T-cell (primary cell): ENCODE results near the gene CDCA4. TPM values are rescaled to one million over a fixed set of nuclear protein-coding genes. Genes with fewer than 3 reads are reported as not detected.
A peak's percentile ranks its signal among the peaks of the same experiment; 100 is the strongest.

Experiments used
- ATAC-seq, 4 experiments: fragments of 200-7000 bp in 3 of 4; fragments of 150-1000 bp in 1 of 4; cut with Tn5 transposase; replicated peaks in 1 of 4; 1 replicate in 3 of 4; 2 replicates in 1 of 4; pipeline ENCODE4 v1.10.0; 2021; ENCODE audit warnings: moderate library complexity in 3 of 4, mild to moderate bottlenecking in 2 of 4, moderate number of reproducible peaks in 1 of 4
- CTCF ChIA-PET, 2 donors: fragments of 300-600 bp; sonication (Branson Sonifier 250); formaldehyde crosslinking; loops; one replicate each; lab custom pipeline; 2022; ENCODE audit warnings: antibody characterized with exemption in 2 of 2; lab: Charles Lee
- POLR2A ChIA-PET, 2 donors: fragments of 300-600 bp; sonication (Branson Sonifier 250); formaldehyde crosslinking; loops; one replicate each; lab custom pipeline; 2022; ENCODE audit warnings: antibody characterized with exemption in 2 of 2; lab: Charles Lee
- DNase-seq, 35 experiments: peaks; one replicate each; pipeline versions ENCODE4 v3.0.0 to v3.0.0-alpha.2; 2013 to 2023
- H3K27ac ChIP-seq: one replicate; pipeline ENCODE4 v1.5.1; 2013; ENCODE audit warnings: low read length
- H3K27me3 ChIP-seq, 2 experiments: replicated peaks in 1 of 2; 1 replicate in 1 of 2; 2 replicates in 1 of 2; pipeline versions ENCODE4 v1.6.1 to v1.7.0; 2013; ENCODE audit warnings: low read length in 1 of 2, mixed read lengths in 1 of 2; ENCODE audit not compliant: control insufficient read depth in 2 of 2, insufficient read depth in 2 of 2; ENCODE audit errors: extremely low read depth in 1 of 2
- H3K36me3 ChIP-seq, 2 donors: 1 replicate in 1 of 2; 2 replicates in 1 of 2; pipeline versions ENCODE4 v1.6.1 to v1.7.0; 2013; ENCODE audit warnings: low read length in 1 of 2; ENCODE audit not compliant: control insufficient read depth in 2 of 2, insufficient read depth in 1 of 2; ENCODE audit errors: extremely low read depth in 1 of 2
- H3K4me1 ChIP-seq, 2 experiments: 1 replicate in 1 of 2; 2 replicates in 1 of 2; pipeline versions ENCODE4 v1.6.1 to v1.7.0; 2013; ENCODE audit warnings: low read length in 2 of 2, mixed read lengths in 1 of 2; ENCODE audit not compliant: insufficient read depth in 2 of 2, control insufficient read depth in 1 of 2; ENCODE audit errors: extremely low read depth in 1 of 2
- H3K4me3 ChIP-seq, 2 donors: 1 replicate in 1 of 2; 2 replicates in 1 of 2; pipeline versions ENCODE4 v1.5.1 to v1.7.0; 2013; ENCODE audit warnings: mild to moderate bottlenecking in 2 of 2, low read length in 1 of 2, moderate library complexity in 1 of 2; ENCODE audit not compliant: control insufficient read depth in 1 of 2; ENCODE audit errors: extremely low read depth in 1 of 2
- H3K9me3 ChIP-seq: 2 replicates; pipeline ENCODE4 v1.7.0; 2013
- H3K27ac Mint-ChIP-seq, 2 donors: one replicate each; pipeline ENCODE4 v1.8.0; 2020 to 2021; ENCODE audit warnings: mild to moderate bottlenecking in 2 of 2, mixed read lengths in 2 of 2
- H3K27me3 Mint-ChIP-seq, 2 donors: one replicate each; pipeline ENCODE4 v1.8.0; 2021 to 2022; ENCODE audit warnings: mixed read lengths in 2 of 2
- H3K36me3 Mint-ChIP-seq: one replicate; pipeline ENCODE4 v1.8.0; 2021; ENCODE audit warnings: mixed read lengths
- H3K4me1 Mint-ChIP-seq, 3 donors: one replicate each; pipeline ENCODE4 v1.8.0; 2020 to 2022; ENCODE audit warnings: mixed read lengths in 3 of 3, mild to moderate bottlenecking in 1 of 3
- H3K4me3 Mint-ChIP-seq, 3 donors: one replicate each; pipeline ENCODE4 v1.8.0; 2020 to 2022; ENCODE audit warnings: mild to moderate bottlenecking in 3 of 3, mixed read lengths in 3 of 3, moderate library complexity in 3 of 3
- H3K9me3 Mint-ChIP-seq, 3 donors: one replicate each; pipeline ENCODE4 v1.8.0; 2020 to 2022; ENCODE audit warnings: mixed read lengths in 3 of 3
- WGBS: methylation state at CpG from one replicate; pipeline ENCODE4 v1.1.5; 2013; ENCODE audit warnings: missing lambda C conversion rate; ENCODE audit not compliant: insufficient coverage; 5-methylcytosine and 5-hydroxymethylcytosine counted together
- total RNA-seq, 35 experiments: library from RNA in 6 of 35; stranded (reverse) in 6 of 35; fragments of 120-200 nt in 1 of 35; gene quantifications; one replicate each; pipeline versions ENCODE4 v1.2.1 to v1.2.4 and lab custom pipeline; 2013 to 2026

The CDCA4 gene
- total RNA-seq, 5 donors from 2014 or later (not counting 1 experiment from before 2014, with no cell fraction given) = 13.0 to 20.1 (median 15.8) TPM

GRCh38 chr14:105022276-105022670, 1.4 kb upstream of the CDCA4 start:
- H3K9me3 Mint-ChIP-seq = no peaks in the 10 kb centered on the region
- no peaks in the 10 kb centered on the region for H3K27me3 ChIP-seq
- H3K27ac ChIP-seq = no peak overlapping the region
- DNase-seq (no peak), ATAC-seq (no peak)
- H3K27ac Mint-ChIP-seq = peak overlapping the region in 1 of 2 donors; percentile 16
- WGBS = no CpG with 5 or more reads among the region's 2 CpGs
- ChIA-PET CTCF (interaction anchor here in 1 of 2 donors (0.6 to 0.8 kb wide), 2 partner anchors 20 to 400 kb away, joined by 3 read pairs; no protein-coding TSS in a partner anchor), POLR2A (interaction anchor here (0.6 kb wide), 2 partner anchors 15 to 53 kb away, joined by 3 to 4 read pairs; no protein-coding TSS in a partner anchor)
- H3K36me3 Mint-ChIP-seq = peaks cover 5% of the 10 kb centered on the region
- peaks cover 42 to 79% (median 64%) of the 10 kb centered on the region in 3 donors for H3K4me1 Mint-ChIP-seq
- H3K4me1 ChIP-seq = peaks cover 12 to 59% of the 10 kb centered on the region in 2 experiments
- no peak overlapping the region for H3K4me3 ChIP-seq
- H3K36me3 ChIP-seq = no peaks in the 10 kb centered on the region
- peak overlapping the region; percentile 90 to 96 (median 92) for H3K4me3 Mint-ChIP-seq
- no peaks in the 10 kb centered on the region for H3K9me3 ChIP-seq
- H3K27me3 Mint-ChIP-seq = no peaks in the 10 kb centered on the region

- 0% methylated on average over 17 of the region's 20 CpGs for WGBS
- Histone ChIP-seq H3K36me3 (no peaks in the 10 kb centered on the region), H3K4me3 (peak overlapping the region; percentile 63 to 87), H3K27ac (peak overlapping the region; percentile 67), H3K27me3 (no peaks in the 10 kb centered on the region), H3K9me3 (no peaks in the 10 kb centered on the region), H3K4me1 (peaks cover 12 to 63% of the 10 kb centered on the region in 2 experiments)
- H3K36me3 Mint-ChIP-seq = peaks cover 5% of the 10 kb centered on the region
- no peaks in the 10 kb centered on the region for H3K27me3 Mint-ChIP-seq
- CTCF ChIA-PET = interaction anchor here in 1 of 2 donors (0.6 to 0.8 kb wide), 2 partner anchors 21 to 401 kb away, joined by 3 read pairs; no protein-coding TSS in a partner anchor
- H3K4me3 Mint-ChIP-seq = peak overlapping the region; percentile 90 to 96 (median 92)
- POLR2A ChIA-PET = interaction anchor here (0.6 kb wide), 2 partner anchors 14 to 53 kb away, joined by 3 to 4 read pairs; no protein-coding TSS in a partner anchor
- H3K9me3 Mint-ChIP-seq = no peaks in the 10 kb centered on the region
- DNase-seq (peak in 9 of 35 experiments; percentile 12 to 58 (median 14)), ATAC-seq (peak in 1 of 4 experiments; percentile 2)
- H3K4me1 Mint-ChIP-seq = peaks cover 41 to 82% (median 69%) of the 10 kb centered on the region in 3 donors
- H3K27ac Mint-ChIP-seq = peak overlapping the region; percentile 94
Observed at GRCh38 chr14:105021656-105022275, 883 bp upstream of the CDCA4 start.

GRCh38 chr14:105019861-105020814, 745 bp downstream of the CDCA4 start:
- peak overlapping the region; percentile 80 for H3K27ac ChIP-seq
- DNase-seq = peak; percentile 13 to 83 (median 60)
- no peaks in the 10 kb centered on the region for H3K9me3 ChIP-seq
- H3K4me1 ChIP-seq = peaks cover 12 to 68% of the 10 kb centered on the region in 2 experiments
- peaks cover 9% of the 10 kb centered on the region for H3K36me3 Mint-ChIP-seq
- H3K36me3 ChIP-seq = no peaks in the 10 kb centered on the region
- peak overlapping the region; percentile 82 to 90 (median 85) for H3K4me3 Mint-ChIP-seq
- H3K4me1 Mint-ChIP-seq = peaks cover 55 to 85% (median 73%) of the 10 kb centered on the region in 3 donors
- ChIA-PET CTCF (interaction anchor here in 1 of 2 donors (1.0 to 1.1 kb wide), 2 partner anchors 45 to 46 kb away, joined by 4 read pairs; partner anchors contain the start of gene GPR132), POLR2A (interaction anchor here in 1 of 2 donors (1.0 kb wide), 1 partner anchor 45 kb away, joined by 5 read pairs; the partner anchor contains the start of gene GPR132)
- H3K4me3 ChIP-seq = peak overlapping the region; percentile 60 to 71
- 2% methylated on average over 73 of the region's 75 CpGs for WGBS
- no peaks in the 10 kb centered on the region for H3K27me3 Mint-ChIP-seq
- no peaks in the 10 kb centered on the region for H3K27me3 ChIP-seq
- peak; percentile 14 to 38 (median 21) for ATAC-seq
- H3K9me3 Mint-ChIP-seq = no peaks in the 10 kb centered on the region
- peak overlapping the region; percentile 86 to 91 for H3K27ac Mint-ChIP-seq

- H3K27me3 Mint-ChIP-seq = no peaks in the 10 kb centered on the region
- WGBS = no CpG with 5 or more reads among the region's 4 CpGs
- Histone ChIP-seq H3K4me3 (no peak overlapping the region), H3K36me3 (no peaks in the 10 kb centered on the region), H3K27me3 (no peaks in the 10 kb centered on the region), H3K4me1 (peaks cover 12 to 71% of the 10 kb centered on the region in 2 experiments), H3K27ac (no peak overlapping the region), H3K9me3 (no peaks in the 10 kb centered on the region)
- no peaks in the 10 kb centered on the region for H3K9me3 Mint-ChIP-seq
- no peak for ATAC-seq
- ChIA-PET CTCF (no interaction called here), POLR2A (interaction anchor here in 1 of 2 donors (0.7 kb wide), 1 partner anchor 24 kb away, joined by 4 read pairs; no protein-coding TSS in a partner anchor)
- H3K36me3 Mint-ChIP-seq = peaks cover 9% of the 10 kb centered on the region
- DNase-seq = no peak
- H3K4me1 Mint-ChIP-seq = peaks cover 72 to 89% (median 79%) of the 10 kb centered on the region in 3 donors
- no peak overlapping the region for H3K27ac Mint-ChIP-seq
- H3K4me3 Mint-ChIP-seq = peak overlapping the region; percentile 82 to 90 (median 85)
Observed at GRCh38 chr14:105018414-105018813, 2.5 kb downstream of the CDCA4 start.

DNA sequence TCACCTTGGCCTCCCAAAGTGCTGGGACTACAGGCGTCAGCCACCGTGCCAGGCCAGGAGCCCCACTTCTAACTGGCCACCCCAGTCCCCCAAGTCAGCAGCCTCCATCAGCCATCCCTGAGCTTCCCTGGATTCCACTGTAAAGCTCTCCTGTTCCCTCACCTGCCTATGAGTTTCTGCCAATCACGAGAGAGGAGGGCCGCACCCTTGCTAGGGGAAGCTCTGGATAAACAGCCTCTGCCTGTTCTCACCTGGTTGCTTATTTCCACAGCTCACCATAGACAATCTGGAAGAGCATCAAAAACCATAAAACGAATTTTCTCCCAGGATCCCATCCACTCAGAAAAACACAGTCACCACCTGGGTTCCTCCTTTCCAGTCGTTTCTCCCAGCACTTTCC, 5.0 kb downstream of the CDCA4 start:
- 49% methylated on average over 3 of the region's 6 CpGs for WGBS
- Mint-ChIP-seq H3K4me1 (peaks cover 67 to 74% (median 73%) of the 10 kb centered on the region in 3 donors), H3K36me3 (peaks cover 17% of the 10 kb centered on the region), H3K9me3 (no peaks in the 10 kb centered on the region), H3K27me3 (no peaks in the 10 kb centered on the region), H3K4me3 (peak overlapping the region in 2 of 3 donors; percentile 32 to 46), H3K27ac (peak overlapping the region in 1 of 2 donors; percentile 66)
- Histone ChIP-seq H3K36me3 (peaks cover 7 to 8% of the 10 kb centered on the region in 2 donors), H3K27me3 (no peaks in the 10 kb centered on the region), H3K4me1 (peaks cover 7 to 78% of the 10 kb centered on the region in 2 experiments), H3K9me3 (no peaks in the 10 kb centered on the region), H3K27ac (peak overlapping the region; percentile 75), H3K4me3 (no peak overlapping the region)
- ChIA-PET CTCF (no interaction called here), POLR2A (interaction anchor here in 1 of 2 donors (1.0 kb wide), 1 partner anchor 49 kb away, joined by 3 read pairs; the partner anchor contains the start of gene GPR132)
- DNase-seq = no peak
- no peak for ATAC-seq
